Measurements from ENCODE around the gene LDHAL6B.

DNA sequence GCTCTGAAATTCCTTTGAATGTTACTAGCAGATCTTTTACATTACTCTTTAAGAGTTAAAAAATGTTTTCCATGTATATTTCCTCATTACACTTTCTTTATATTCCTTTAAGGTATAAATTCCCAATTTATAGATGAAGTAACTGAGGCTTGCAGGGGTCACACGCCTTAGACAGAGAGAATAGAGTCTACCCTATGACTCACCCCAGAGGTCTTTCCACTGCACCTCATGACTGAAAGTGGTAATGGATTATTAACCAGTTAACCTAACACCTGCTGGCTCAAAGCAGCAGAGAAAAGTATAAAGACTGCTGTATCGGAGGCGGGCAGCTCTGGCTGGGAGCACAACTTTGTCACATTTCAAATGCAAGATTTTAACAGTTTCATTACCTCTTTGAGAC, 37.7 kb downstream of the LDHAL6B start:
- no peak for TF ChIP-seq FUS (optimal IDR thresholded peaks at IDR 0.05; ENCODE audit: low read depth, low read length)
- no peak for TF ChIP-seq GTF2F1 (IDR thresholded peaks at IDR 0.05; ENCODE audit: low read depth, low read length)
- TF ChIP-seq TAF1 (IDR thresholded peaks at IDR 0.05; ENCODE audit: control insufficient read depth, extremely low read depth, insufficient read depth, low read length, severe bottlenecking): no peak
- TF ChIP-seq CTCF (IDR thresholded peaks at IDR 0.05 in 2 of 3, conservative IDR thresholded peaks at IDR 0.05 in 1 of 3; ENCODE audit: insufficient read depth in 2 of 3, low read depth in 1 of 3, low read length in 3 of 3): no peak
- no peak for TF ChIP-seq HDAC2 (IDR thresholded peaks at IDR 0.05)
- TF ChIP-seq KLF1 (tag; IDR thresholded peaks at IDR 0.05): no peak
- no peak for TF ChIP-seq ZKSCAN8 (CRISPR knock-in tag; IDR thresholded peaks at IDR 0.05)
- TF ChIP-seq ZSCAN32 (CRISPR knock-in tag; IDR thresholded peaks at IDR 0.05): no peak
- TF ChIP-seq, protein P1, sequence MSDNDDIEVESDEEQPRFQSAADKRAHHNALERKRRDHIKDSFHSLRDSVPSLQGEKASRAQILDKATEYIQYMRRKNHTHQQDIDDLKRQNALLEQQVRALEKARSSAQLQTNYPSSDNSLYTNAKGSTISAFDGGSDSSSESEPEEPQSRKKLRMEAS (CRISPR knock-in tag; IDR thresholded peaks at IDR 0.05): no peak
- no peak for TF ChIP-seq FOXA1 (IDR thresholded peaks at IDR 0.05; ENCODE audit: borderline replicate concordance)
- no peak for TF ChIP-seq CEBPG (CRISPR knock-in tag; IDR thresholded peaks at IDR 0.05)
- no peak for TF ChIP-seq CEBPG (tag; conservative IDR thresholded peaks at IDR 0.05 in 1 of 2, IDR thresholded peaks at IDR 0.05 in 1 of 2)
- TF ChIP-seq RCOR1 (IDR thresholded peaks at IDR 0.05; ENCODE audit: borderline replicate concordance in 1 of 2, low read depth in 2 of 2, low read length in 2 of 2): no peak
- TF ChIP-seq, protein P2, sequence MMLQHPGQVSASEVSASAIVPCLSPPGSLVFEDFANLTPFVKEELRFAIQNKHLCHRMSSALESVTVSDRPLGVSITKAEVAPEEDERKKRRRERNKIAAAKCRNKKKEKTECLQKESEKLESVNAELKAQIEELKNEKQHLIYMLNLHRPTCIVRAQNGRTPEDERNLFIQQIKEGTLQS (IDR thresholded peaks at IDR 0.05): no peak
- TF ChIP-seq, protein P2 (CRISPR knock-in tag; conservative IDR thresholded peaks at IDR 0.05): no peak
- TF ChIP-seq CHD2 (IDR thresholded peaks at IDR 0.05; ENCODE audit: low read depth, low read length): no peak
